NCI-H2107 treated with DMSO at 0.1 percent for 48 hours (cell line): ENCODE results near the gene PREB.
A peak's percentile ranks its signal among the peaks of the same experiment; 100 is the strongest.

ENCODE experiments used
- DNase-seq: peaks from one replicate; lab custom pipeline; 2025; ENCODE audit not compliant: unreplicated experiment; lab: John Stamatoyannopoulos, UW

The PREB gene

DNA sequence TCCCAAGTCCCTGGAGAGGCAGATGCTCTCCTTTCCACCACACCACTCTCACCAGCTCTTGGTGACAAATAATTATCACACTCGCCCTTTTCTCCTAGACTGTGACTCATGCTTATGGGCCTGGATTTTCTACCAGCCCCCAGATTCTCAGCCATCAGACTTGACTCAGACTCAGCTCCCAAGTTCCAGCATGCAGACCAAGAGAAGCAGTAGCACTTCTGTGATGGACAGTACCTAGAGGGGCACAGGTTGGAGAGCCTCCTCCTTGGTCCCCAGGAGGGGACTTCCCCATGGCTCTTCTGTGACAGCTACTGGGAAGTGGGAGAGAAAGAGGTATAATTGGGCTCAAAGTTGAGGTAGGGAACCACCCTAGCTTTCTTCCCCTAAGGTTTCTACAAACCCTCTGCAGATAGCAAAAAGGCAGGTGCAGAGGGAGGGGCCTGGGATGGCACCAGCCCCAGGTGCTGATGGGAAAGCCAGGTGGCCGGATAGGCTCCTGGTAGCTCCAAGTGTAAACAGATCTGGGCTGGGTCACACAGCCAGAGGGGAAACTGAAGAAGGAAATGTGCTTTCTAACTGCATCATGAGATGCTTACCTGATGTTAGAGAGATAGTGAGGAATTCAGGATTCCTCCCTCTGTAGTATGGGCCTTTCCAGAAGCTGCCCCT, 18.5 kb upstream of the PREB start:
- peak; percentile 72 for DNase-seq

DNA sequence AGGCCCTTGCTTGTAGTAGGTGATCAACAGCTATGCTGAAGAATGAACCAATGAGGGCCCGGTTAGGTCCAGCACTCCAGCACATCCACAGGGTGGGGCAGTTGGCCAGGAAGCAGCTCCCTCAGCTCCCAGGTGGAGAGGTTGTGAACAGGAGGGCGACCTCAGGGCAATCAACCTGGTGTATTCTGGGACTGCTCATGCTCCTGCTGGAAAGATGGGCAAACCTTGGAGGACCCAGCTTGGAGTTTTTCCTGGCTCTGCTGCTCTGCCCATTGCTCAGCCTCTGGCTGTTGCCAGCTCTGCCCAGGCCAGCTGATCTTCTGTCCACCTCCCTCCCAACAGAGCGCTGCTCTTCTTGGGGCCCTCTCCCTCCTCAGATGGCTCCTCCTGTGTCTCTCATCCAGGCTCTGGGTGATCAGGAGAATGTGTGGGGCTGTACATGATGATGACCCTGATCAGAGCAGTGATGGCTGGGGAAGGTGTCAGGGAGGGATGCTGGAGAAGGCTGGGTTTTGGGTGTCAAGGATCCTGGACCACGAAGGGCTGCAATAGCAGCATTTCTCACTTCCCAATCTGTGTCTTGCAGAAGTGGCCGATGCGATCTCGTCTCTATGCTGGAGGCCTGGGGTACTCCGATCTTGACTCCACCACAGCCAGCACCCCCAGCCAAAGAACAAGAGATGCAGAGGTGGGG, 17.8 kb upstream of the PREB start:
- no peak for DNase-seq

DNA sequence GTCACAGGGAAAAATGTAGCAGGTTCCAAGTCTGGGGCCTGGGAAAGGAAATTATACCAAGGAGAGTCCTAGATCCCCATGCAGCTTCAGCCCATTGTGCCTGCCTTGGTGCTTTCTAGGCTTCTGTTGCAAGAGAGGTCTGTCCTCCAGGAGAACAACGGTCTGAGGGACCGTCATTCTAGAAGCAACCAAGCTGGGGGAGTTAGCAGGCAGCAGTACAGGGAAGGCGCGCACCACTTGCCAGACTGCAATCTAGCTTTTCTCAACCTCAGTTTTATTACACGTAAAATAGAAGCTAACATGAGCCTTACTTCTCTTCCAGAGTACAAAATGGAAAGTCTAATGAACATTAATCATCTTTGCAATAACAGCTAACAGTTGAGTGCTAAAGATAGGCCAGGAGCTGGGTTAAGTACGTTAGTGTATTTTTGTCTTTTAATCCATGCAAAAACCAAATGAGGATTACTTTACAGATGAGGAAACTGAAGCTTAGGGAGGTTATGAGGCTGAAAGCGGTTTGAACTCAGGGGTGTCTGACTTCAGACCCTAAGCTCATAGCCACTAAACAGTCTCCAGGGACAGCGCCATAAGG, 16.3 kb upstream of the PREB start:
- no peak for DNase-seq

DNA sequence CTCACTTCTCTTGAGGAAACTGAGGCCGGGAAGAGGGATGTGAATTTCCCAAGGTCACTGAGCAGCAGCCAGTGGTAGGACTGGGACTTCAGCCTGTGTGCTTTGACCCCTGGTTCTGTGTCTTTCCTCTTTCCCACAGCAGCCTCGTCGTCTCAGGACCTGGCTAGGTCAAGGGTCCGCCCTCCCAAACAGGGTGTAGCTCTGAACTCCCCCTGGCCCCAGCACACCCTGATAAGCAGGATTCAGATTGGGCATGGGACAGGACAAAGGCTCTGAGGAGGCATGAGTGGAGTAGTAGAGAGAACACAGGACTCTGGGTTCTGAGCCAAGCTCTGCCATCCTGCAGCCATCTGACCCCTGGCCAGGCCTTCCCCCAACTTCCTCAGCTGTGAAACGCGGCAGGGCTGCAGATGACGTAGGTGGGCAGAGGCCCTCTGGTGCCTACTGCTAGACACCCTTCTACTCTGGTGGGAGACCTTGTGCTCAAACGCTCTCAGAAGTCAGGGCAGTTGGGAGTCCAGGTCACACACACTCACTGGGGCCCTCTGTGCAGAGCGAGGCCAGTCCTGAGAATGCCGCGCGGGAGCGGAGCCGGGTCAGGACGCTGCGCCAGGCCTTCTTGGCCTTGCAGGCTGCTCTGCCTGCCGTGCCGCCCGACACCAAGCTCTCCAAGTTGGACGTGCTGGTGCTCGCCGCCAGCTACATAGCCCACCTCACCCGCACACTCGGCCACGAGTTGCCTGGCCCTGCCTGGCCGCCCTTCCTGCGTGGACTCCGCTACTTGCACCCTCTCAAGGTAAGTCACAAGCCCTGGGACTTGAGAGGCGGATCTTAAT, 15.4 kb upstream of the PREB start:
- DNase-seq, result no peak

DNA sequence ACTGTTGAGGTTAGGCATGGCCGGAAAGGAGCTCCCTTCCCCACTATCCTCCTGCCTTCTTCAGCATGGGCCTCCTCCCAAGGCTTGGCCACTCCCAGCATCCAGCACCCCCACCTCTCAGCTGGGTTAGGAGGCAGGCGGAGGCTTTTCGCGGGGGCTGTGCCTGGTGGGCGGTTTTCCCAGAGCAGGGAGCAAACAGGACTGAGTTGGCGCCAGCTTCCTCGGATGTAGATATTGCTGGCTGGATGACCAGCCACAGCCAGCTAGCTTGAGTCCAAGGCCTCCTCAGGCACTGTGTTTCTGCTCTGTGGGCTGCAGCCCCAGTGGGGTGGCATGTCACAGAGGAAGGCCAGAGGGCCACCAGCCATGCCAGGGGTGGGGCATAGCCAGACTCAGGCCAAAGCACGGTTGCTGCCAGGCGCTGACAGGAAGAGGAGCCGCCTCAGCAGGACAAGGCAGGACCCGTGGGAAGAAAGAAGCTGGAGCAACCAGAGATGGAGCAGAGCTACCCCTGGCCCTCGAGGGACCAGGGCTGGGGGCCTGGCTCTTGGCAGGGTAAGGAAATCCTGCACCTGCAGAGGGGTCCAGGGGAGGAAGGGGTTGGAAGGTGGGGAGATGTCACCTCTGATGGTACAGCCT, 14.5 kb upstream of the PREB start, which contains the start of gene TCF23:
TCF23 (plus strand) TSS at position 204 of the 639 bp plus-strand sequence; CDS start at position 334, 130 bp downstream.
- no peak for DNase-seq

DNA sequence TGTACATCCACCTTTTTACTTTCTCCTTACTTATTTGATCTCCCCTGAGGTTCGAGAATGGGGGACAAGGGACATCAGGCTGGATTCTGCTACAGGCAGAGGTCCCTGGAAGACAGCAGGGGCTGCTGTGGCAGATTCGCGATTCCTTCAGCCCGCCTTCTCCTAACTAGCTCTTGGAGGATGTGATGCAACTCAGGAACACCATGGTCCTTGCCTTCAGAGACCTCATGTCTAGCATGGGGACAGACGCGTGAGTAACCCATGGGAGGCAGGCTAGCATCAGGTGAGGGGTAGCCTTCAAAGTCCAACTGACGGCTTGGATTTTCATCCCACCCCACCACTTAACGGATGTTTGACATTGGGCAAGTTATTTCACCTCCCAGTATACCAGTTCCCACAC, 13.5 kb upstream of the PREB start:
- DNase-seq, result no peak

DNA sequence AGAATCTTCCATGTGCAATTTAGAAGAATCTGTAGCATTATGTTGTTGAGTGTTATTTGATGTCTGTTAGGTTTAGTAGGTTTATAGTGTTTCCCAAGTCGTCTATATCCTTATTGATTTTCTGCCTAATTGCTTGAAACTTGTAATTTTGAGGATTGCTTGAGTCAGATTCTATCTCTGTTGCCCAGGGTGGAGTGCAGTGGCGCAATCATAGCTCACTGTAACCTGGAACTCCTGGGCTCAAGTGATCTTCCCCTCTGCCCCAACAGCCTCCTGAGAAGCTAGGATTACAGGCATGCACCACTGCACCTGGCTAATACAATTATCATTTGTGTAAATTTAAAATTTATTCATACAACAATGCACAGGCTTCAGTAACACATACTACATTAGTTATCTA, 11.2 kb upstream of the PREB start:
- peak; percentile 9 for DNase-seq

DNA sequence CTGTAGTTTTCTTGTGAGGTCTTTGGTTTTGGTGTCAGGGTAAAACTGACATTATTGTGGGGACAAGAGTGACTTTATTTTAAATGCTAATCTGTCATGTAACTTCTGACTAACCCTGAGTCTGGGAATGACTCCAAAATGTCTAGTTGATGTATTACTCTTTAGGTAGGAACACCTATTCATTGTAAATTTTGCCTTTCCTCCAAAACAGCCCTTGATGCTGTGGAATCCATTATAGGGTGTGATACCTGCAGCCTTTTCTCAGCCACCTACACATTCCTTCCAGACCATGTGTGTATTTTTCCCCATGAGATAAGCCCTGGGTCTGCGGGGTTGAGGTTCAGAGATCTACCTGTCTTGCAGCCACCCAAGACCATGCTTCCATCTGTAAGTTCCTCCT, 8.8 kb upstream of the PREB start:
- DNase-seq, result no peak

DNA sequence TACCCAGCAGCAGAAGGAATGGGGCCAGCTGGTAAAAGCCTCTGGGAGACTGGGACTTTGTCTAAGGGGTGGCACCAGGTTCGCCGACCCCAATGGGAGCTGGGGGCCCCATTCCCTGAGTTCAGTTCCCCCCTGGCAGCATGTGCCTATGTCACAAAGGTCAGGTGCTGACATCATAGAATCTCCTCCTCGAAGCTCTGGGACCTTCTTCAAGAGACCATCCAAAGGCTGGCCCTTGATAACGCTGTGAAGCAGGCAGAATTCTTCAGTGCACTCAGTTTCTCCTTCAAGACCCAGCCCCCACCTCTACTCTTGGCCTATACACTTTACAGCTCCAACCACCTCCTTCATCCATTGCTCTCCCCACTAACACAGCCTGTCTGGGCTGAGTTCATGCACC, 4.9 kb upstream of the PREB start, which contains the start of gene PRR30:
PRR30 (minus strand) TSS at position 101 of the 400 bp plus-strand sequence. CDS start 1,081 bp downstream, outside the sequence.
- DNase-seq, result no peak

DNA sequence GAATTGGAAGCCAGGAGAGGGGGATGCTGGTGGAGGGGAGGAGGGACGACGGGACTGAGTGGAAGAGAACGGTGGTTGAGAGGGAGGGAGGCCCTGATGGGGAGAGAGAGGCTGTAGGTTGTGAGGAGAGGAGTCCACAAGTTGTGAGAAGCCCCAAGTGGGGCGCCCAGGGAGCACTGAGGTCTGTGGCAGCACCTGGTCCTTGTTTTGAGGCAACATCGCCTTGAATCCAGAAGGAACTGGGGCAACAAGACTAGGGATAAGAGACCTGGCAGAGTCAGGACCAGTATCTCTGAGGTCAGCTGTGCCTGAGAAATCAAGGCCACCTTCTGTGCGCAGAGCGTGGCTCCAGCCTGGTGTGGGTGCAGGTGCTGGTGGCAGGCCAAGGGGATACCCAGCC, 3.7 kb upstream of the PREB start:
- no peak for DNase-seq

DNA sequence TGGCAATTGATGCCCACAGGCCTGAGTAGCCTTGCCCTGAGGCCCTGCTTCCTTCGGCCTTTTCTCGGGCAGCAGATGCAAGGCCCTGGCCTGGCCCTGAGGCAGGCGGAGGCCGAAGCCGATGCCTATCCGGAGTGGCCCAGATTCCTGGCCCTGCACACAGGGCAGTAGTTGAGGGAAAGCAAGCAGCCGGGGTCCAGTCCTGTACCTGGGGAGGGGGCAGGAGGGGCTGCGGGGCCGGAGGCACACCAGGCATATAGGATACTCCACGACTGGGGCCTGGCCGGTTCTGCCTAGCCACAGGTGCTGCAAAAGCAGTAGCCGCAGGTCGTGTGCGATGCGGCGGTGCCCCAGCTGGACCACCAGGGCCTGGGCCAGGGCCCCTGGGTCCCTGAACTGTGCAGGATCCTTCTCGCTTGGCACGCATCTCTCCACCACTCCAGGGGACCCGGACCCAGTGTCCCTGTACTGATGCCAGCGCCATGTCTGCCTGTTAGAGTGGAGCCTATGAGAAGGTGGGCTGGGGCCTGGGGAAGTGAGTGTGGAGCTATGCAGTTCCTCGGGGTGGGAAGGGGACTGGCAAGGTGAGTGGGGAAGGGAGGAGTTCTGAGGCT, 3.0 kb upstream of the PREB start:
- DNase-seq, result no peak

DNA sequence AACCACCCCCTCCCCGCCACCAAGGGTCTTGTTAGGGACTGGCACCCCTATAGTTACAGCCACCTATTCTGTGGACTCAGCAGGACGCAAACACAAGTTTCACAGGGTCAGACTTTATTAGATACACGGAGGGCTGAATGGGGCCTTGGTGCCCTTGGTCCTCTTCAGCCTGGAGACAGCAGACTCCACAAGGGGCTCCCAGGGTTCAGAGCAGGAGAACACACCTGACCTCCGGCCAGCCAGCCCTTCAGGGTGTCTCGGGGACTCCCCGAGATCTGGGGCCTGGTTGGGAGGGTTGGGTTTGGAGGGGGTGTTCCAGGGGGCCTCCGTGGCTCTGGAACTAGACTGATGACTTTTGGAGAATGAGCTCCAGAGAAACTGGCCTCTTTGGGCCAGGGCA, 2.3 kb upstream of the PREB start:
- no peak for DNase-seq

DNA sequence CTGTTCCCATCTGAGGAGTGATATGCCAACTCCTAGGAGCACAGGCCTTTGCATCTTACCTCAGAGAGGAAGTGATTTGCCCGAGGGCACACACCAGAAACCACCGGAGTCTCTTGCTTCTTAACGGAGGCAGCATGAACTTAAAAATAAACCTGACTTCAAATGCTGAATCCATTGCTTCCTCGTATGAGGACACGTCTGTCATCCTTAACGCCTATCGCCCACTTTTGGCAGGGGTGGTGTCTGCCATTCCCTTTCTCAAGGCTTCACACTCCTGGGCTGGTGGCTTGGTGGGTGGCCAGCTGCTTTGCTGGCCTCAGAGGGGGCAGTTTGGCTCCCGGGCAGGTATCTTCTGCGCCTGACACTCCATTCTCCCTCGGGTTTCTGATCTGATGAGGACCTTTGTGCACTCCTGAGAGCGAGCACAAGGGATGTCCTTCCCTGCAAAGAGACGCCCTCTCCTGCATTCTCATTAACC, 1.1 kb upstream of the PREB start:
- no peak for DNase-seq

DNA sequence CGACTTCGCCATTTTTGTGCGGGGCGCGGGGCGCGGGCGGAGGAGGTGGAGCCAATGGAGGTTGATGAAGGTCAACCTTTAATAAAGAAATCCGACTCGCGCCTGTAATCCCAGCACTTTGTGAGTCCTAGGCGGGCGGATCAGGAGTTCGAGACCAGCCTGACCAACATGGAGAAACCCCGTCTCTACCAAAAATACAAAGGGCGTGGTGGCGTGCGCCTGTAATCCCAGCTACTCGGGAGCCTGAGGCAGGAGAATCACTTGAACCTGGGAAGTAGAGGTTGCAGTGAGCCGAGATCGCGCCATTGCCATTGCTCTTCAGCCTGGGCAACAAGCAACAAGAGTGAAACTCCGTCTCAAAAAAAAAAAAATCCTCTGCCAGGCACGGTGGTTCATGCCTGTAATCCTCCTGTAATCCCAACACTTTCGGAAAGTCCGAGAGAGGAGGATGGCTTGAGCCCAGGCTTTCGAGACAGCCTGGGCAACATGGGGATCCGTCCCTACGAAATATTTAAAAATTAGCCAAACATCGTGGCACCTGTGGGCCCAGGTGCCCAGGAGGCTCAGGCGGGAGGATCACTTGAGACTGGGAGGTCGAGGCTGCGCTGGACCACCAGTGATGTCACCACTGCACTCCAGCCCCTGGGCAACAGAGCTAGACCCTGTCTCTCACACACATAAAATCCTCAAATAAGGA, 493 bp upstream of the PREB start:
- no peak for DNase-seq

DNA sequence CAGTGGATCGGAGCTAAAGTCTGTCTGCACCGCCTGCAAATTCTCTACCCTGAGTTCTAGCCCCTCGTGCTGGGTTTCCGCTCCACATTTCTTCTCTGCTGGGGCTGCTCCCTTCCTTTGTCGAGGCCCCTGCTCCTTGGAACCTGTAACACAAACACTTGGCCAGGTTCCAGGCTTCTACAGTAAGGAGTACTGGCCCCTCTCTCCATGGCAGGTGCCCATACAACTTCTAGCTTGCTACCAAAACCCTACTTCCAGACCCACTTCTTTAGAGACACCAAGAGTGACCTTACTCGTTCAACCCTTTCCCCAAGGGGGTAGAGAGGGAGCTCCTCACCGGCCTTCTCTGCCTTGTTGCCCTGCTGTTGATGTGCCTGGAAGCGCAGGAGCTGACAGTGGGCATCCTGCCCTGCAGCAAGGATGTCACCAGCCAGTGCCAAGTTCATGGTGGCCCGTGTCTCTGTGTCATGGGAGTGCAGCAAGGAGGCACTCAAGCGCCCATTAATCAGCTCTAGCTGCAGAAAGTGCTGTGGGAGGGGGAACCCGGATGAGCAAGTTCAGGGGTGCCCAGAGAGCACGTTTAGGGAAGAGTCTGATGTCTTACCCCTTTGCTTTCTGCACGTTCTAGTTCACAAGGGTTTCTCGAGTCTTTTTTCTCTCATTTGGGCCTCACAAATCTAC, 1.1 kb downstream of the PREB start:
- no peak for DNase-seq

DNA sequence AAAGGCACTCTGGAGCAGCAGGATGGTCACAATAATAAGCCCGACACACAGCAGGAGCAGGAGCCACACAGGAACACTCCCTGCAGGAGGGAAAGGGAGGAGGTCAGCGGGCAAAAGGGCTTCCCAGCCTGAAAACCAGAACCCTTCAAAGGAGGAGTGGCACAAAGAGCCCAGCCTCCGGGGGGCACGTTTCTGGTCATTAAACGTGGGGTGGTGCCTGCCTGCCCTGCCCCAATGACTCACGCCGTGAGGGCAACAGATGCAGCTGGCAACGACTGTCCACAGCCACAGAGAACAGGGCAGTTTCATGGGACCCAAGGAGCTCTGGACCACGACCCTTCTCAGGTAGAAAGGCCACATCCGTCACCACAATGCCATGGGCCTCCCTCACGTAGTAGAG, 3.0 kb downstream of the PREB start:
- DNase-seq, result no peak

DNA sequence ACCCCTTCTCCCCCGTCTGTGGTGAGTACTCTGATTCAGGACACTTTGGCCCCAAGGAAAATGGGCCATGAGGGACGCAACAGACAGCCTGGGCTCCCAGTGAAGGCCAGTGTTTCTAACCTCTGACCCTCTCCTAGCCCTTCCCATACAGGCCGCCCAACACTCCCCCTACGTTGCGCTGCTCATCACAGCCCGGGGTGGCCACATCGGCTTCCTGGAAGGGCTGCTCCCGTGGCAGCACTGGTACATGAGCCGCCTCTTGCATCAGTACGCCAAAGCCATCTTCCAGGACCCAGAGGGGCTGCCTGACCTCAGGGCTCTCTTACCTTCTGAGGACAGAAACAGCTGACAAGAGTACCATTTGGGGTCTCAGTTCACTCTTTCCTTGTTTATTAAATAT, 4.0 kb downstream of the PREB start:
- no peak for DNase-seq

DNA sequence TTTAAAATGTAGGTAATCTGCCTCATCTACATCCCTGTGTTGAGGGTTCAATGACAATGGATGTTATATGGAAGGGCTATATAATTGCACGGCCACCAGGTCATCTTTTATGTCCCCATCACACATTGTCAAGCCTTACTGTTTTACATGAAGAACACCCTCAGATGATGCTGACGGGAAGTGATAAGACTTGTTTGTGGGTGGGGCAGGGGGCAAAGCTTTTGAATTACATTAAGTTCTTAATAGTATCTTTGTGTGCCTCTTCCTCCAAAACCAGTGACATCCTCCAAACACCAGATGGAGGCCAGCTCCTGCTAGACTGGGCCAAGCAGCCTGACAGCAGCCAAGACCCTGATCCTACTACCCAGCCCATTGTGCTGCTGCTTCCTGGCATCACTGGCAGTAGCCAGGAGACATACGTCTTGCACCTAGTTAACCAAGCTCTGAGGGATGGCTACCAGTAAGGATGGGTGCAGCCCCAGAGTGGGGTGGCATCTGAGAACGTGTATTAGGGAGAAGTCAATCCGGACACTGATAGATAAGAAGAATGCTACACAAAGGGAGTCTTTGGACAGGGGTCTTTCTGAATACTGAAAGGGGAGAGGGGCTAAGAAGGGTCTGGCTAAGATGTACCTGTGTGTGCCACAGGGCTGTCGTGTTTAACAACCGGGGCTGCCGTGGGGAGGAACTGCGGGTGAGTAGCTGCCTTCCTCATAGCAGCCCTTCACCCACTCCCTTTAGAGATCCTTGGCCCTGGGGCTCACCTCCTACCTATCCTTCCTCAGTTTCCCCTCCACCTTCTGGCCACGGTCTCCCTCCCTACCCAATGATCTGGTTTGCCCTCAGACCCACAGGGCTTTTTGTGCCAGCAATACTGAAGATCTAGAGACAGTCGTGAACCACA, 5.5 kb downstream of the PREB start:
- DNase-seq, result no peak
